HuH-7 (cell line): ENCODE data around the gene NPBWR2.

Source experiments
- DNase-seq: peaks from one replicate; pipeline ENCODE4 v3.0.0; 2011; ENCODE audit warnings: low spot score

The NPBWR2 gene

DNA sequence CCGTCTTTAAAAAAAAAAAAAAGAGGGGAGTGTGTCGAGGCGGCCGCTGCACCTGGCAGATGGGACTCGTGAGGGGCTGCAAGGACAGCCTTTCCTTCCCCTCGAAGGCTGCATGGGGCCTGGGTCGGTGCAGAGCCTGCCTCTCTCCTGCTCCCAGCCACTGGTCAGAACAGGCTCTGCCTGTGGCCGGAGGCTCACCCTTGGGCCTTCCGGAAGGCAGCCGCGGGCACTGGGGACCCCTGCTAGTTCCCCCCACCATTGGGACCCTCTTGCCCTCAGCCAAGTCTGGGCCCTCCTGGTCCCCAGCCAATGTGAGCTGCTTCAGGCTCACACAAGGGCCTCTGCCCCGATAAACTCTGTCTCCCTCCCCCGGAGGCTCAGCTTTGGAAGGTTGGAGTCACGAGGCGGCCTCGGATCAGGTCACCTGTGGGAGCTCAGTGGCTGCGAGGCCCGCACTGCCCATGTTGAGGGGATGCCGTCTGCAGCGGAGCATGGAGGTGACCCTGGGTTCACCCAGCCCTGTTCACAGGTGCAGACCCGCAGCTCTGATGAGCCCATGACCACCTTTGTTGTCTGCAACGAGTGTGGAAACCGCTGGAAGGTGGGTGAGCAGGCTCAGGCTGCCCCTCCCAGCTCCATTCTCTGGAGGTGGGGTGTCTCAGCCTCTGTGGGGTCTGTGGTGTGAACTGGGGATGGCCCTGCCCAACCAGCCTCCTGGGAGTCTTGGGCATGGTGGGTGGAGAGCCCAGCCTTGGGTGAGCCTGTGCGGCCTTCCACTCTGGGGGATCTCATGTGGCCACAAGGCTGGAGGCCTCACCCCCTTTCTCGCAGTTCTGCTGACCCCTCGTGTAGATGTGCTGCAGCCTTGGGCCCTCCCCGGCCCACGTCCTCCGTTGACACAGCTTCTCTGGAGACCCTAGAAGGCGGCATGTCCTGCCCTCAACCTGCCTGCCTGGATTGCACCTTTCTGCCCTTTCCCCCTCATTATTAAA lies 35.7 kb downstream of the NPBWR2 start:
- DNase-seq = no peak

DNA sequence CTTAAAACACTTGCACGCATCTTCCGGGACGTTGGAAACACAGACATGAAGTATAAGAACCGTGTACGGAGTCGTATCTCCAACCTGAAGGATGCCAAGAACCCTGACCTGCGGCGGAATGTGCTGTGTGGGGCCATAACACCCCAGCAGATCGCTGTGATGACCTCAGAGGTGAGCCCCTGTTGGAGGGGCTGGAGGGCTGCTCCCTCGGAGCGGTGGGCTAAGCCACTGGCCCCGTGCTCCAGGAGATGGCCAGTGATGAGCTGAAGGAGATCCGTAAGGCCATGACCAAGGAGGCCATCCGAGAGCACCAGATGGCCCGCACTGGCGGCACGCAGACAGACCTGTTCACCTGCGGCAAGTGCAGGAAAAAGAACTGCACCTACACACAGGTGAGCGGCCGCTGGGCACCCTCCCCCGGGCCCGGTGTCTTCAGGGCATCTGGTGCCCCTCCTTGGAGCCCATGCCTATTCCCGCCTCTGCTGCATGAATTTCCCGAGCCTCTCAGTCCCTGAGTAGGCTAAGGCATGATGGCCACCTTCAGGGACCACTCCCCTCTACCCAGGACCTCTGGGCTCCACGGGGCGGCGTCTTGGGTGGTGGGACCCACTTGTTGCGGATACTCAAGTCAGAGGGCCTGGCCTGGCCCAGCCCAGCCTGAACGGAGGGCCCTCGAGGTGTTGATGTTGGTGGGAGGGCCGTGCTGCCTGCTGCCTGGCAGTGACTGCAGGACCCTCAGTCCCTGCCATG lies 36.9 kb downstream of the NPBWR2 start:
- DNase-seq = no peak

DNA sequence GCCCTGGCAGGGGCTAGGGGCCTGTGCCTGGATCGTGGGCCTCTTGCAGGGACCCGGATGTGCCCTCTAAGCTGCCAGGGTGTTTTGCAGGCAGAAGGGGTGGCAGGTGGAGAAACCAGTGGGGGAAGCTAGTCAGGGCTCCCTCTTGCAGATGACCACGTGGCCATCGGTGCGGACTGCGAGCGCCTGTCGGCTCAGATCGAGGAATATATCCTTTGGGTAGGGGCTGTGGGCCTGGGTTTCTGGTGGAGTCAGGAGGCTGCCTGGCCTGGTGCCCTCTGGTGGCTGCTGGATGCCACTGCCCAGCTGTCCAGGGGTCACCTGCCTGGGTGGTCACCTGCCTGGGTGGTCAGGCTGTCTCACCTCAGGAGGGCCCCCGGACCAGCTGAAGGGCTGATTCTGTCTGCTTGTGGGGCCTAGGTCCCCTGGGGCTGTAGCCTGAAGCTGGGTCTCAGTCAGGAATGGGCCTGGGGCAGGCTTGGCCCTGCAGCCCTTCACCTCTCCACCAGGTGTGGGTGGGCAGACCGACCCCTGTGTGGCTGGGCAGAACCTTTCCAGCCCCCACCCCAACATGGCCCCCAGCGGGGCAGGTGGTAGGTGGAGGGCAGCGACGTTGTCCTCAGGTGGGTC lies 37.6 kb downstream of the NPBWR2 start:
- DNase-seq = peak; percentile 97

DNA sequence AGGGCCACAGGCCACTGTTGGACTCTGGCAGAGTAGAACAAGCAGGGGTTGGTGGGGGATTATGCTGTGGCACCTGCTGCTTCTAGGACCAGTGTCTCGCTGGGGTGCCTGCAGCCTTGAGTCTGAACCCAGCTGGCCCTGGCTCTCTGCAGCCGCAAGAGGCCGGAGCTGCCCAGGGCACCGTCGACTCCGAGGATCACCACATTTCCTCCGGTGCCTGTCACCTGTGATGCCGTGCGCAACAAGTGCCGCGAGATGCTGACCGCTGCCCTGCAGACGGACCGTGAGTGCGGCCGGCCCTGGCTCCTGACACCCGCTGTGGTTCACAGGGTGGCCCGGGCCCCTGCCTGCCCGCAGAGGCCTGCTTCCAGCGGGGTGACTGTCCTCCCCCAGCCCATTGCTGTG lies 38.2 kb downstream of the NPBWR2 start:
- DNase-seq = no peak

DNA sequence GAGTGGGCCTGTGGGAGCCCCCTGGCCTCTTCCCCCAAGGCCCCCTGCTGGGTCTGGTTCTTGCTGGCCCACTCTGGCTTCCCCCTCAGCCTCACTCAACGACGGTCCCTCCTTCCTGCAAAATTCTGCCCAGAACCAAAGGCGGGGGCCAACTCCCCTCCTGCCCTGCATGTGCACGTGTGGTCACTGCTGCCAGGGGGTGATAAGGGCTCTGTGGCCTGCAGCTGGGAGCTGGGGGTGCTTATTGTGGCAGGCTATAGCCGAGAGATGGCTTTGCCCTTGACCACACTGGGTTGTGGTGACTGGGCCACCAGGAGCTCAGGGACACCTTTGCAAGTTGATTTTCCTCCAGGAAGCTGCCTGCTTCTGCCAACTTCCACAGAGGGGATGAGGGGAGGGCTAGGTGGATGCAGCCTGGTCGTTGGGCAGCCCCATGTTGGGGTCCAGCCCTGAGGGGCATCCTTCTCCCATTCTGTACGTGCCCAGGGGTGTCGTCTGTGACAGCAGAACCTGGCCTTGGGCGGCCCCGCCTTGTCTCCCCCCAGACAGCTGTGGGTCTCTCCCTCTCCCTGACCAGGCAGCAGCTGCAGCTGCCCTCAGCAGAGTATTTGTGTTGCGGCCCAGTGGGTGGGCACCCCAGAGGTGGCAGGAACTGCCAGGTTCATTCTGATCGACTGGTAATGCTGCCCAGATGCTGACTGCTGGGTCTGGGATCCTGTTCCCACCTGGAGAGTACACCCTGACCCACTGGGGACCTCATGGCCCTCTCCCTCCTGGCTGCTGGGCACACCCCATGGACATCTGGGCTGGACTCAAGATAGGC lies 38.8 kb downstream of the NPBWR2 start:
- no peak for DNase-seq

DNA sequence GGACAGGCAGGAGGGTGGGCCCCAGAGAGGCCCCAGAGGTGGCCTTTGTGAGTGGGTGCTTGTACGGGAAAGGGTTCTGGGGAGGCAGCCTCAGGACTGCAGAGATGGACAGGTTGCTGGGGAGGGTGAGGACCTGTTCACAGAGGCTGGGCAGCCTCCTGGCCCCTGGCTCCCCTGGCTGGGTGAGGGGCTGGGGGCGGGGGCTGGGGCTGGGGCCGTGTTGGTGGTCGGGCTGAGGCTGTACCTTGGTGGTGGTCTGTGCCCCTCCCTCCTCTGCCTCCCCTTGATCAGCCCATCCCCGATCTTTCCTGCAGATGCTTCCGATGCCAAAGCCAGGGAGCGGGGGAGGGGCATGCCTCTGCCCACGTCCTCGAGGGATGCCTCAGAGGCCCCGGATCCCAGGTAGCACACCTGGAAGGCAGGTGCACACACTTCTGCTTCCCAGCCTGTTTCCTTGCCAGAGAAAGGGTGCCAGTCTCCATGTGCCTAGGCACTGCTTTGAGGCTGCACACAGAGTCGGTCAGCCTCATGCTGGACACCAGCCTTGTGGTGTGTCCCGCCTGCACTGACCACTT lies 39.5 kb downstream of the NPBWR2 start:
- no peak for DNase-seq

DNA sequence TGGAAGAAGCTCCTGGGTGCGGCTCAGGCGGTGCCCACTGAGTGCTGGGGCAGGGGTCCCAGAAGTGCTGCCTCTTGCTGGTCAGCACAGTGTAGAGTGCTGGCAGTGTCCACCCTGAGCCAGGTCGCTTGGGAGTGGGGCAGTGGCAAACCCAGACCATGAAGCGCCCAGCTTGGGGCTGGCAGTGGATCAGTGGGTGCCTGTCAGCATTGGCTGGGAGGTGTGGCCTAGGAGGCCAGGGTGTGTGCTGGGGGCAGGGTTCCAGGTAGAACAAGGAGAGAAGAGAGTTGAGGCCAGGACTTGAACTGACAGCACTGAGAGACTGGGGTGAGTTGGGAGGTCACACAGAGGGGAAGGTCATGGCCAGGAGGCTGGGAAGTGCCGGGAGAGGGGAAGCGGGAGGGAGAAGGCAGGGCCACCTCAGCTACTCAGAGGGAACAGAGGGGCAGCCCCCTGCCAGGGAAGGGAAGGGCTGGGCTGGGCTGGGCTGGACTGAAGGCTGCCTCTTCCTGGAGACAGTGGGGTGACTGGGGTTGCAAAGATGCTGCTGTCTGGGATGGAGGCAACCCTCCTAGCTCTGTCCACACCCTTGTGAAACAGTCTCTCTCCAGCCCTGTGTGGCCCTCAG lies 40.2 kb downstream of the NPBWR2 start:
- no peak for DNase-seq

DNA sequence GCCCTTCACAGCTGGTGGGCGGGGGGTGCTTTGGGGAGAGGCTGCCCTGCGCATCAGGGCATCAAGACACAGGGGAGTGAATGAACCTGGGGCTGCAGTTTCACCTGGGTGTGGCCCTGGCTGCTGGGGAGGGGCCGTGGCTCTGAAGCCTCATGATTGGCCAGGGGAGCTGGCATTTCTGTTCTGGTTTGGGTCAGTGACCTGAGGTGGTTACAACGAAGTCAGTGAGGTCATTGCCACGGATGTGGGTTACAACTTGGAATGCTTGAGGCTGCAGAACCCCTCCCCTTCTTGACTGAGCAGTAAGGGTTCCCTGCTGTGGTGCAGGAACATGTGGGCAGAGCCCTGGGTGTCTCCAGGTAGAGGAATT lies 41.4 kb downstream of the NPBWR2 start:
- no peak for DNase-seq

DNA sequence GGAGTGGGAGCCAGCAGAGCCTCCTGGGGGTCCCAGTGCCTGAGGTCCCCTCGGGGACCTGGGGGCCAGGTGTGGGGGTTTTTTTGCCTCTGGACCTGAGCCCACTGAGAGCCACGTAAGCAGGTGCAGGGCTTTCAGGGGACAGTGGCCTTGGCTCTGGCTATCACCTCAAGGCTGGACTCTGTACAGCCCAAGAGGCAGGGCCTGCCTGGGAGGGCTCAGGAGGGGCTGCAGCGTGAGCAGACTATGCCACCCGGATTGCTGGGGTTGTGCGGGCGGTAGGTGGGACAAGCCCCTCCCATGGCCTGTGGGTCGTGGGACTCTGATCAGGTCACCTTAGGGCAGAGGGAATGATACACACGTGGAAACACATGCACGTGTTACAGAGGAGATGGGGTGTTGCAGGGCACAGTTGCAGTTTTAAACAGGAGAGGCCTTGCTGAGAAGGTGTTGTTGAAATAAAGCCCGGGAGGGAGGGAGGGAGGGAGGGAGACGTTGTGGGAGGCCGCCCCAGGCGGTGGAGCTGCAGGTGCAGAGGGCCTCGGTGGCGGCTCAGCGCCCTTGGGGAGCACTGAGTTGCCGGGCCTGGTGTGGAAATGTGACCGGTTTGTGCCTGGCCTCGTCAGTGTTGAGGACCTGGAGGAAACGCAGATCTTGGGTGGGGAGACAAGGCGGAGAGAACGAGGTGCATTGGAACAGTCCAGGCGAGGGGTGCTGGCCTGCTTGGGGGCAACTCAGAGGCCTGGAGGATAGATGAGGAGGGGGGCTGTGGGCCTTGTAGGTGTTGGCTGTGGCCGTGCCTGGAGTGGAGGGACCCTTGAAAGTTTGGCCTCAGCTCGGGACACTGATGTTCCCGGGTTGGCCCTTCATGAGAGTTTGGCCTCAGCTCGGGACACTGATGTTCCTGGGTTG lies 42.0 kb downstream of the NPBWR2 start:
- no peak for DNase-seq

DNA sequence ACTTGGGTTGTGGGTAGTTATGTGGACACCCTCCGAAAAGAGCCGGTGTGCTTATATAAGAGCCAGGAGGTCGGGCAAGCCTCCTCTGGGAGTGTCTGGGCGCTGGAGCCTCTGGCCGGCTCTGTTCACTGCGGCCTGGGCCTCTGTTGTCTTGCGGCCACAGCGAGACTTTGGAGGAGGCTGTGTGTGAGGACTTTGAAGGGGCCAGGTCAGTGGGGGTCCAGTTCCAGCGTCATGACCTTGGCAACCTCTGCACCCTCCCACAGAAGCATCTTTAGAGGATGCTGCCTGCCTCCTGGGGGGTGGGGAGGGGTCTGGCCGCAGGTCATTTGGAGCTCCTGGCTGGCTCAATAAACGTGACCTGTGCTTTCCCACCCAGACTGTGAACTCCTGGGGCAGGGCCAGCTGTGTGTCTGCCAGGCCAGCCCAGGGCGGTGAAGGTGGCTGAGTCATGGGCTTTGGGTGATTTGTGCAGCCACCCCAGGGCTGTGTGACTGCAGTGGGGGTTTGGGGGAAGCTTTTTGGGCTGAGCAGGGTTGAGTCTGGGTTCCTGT lies 43.1 kb downstream of the NPBWR2 start:
- DNase-seq = no peak

DNA sequence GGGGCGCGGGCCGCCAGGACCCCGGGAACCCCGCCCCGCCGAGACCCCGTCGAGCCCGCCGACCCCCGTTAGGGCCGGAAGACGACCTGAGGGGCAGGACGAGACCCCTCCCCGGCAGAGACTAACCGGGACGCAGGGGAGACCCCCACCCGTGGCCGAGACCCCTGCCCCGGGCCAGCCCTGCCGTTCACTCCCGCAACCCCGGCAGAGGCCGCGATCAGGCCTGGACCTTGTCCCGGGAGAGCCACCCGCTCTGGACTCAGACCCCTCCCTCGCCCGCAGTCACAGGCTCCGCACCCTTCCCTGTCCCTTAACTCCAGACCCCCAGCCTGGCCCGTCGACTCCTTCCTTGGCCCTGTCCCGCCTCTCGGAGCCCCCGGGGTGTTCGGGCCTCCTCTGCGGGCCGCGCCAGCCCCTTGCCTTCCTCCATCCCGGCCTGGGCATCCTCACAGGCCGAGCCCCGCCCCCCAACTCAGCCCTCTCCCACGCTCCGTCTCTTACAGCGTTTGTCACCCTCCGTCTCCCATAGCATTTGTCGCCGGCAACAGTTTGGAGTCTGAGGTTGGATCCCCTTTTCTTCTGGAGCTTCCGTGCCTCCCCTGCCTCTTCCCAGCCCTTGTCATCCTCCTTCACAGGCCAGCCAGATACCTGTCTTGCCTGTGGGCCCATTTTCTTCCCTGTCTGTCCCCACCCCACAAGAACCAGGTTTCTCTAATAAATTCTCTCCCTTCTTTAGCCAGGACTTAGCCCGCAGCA lies 43.8 kb downstream of the NPBWR2 start:
- DNase-seq = peak; percentile 60

DNA sequence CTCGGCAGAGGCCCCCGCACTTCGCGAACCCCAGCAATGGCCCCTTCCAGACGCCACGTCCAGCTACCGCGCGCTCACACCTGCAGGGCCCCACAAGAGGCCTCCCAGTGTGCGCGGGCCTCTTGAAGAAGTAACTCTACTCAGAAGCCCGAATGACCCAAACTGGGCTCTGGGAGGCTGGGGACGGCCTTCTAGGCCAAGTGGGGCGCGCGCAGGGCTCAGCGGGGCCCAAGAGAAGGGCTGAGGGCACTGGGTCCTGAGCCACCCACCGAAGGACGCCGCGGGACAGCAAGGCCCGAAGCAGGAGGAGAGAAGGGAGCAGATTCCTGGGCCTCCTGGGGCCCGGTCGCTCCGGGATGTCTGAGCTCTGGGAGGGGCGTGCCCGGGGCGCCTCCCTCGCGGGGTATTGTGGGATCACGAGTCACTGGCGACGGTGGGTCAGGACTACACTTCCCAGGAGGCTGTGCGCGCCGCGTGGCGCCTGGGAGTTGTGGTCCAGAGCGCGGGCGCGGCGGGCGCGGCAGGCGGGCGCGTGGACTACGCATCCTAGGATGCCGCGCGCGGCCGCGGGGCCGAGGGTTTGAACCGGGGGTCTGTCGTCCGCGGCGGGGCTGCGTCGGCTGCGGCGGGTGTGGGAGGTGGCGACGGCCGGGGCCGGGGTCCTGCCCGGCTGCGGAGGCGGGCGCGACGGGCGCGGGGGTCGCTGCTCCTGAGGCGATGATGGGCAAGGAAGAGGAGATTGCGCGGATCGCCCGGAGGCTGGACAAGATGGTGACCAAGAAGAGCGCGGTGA lies 44.6 kb downstream of the NPBWR2 start, which contains the start of gene TCEA2:
TCEA2 (plus strand) TSS at position 603 of the 793 bp plus-strand sequence; CDS start at position 718, 115 bp downstream.
- DNase-seq = peak; percentile 99

DNA sequence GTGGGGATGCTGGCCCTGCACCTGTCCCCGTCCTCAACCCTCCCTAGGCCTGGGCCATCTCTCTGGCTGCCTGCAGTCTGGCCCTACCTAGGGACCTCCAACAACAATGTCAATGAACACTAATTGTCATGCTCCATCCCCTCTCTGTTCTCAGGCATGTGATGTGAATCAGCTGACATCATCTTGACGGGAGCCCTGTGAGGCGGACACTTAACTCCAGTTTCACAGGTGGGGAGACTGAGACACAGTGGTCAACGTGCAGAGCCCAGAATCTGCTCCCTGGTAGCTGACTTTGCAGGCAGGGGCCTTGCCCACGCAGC lies 45.1 kb downstream of the NPBWR2 start:
- DNase-seq = no peak

DNA sequence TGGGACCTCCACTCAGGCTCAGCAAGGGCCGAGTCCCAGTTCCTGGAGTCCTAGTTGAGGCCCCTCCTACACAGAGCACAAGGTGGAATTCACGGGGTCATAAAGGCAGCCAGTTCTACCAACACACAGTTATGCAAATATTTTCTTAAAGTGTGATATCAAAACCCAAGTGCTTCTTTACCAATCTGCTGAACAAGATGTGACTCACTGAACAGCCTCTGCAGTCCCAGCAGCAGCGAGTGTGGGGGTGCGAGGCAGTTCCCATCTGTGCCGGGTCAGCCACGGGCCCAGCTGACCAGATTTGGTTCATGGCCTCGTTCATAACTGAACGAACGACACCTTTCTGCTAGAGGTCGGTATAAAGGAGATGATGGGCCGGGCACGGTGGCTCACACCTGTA lies 48.8 kb downstream of the NPBWR2 start:
- DNase-seq = no peak

DNA sequence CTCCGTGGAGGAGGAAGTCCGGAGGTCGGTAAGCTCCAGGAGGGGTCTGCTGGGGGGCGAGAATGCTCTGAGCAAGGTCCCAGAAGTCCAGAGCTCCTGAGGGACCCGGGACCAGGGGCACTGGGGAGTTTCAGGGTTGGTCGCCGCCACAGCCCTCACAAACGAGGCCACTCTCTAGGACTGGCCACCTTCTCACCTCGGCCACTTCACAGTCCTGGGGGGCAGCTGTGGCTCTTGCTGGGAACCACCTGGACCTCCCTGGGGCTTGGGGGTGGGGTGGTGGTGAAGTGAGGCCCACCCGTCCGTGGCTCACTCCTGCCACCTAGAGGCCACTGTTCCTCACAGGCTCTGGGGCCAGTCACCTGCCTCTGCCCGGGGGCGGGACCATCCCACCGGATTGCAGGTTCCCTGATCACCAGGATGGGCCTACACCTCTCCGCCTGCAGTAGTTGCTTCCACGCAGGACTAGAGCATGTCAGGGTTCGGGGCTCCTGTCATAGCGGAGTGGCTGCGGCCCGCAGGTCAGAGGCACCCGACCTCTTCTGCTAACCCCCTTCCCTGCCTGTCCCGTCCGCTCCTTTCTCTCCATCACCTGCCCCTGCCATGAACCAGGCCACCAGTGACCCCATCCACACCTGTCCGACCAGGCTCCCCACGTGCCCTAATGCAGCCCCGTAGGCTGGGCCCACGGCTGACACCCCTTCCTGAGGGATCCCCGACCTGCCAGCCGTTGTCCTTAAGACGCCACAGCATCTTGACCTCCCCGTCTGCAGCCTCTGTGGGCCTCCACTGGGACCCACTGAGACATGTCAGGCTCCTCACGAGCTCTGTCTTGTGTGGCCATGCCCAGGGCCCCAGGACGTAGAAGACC lies 49.5 kb downstream of the NPBWR2 start:
- DNase-seq = peak; percentile 99

DNA sequence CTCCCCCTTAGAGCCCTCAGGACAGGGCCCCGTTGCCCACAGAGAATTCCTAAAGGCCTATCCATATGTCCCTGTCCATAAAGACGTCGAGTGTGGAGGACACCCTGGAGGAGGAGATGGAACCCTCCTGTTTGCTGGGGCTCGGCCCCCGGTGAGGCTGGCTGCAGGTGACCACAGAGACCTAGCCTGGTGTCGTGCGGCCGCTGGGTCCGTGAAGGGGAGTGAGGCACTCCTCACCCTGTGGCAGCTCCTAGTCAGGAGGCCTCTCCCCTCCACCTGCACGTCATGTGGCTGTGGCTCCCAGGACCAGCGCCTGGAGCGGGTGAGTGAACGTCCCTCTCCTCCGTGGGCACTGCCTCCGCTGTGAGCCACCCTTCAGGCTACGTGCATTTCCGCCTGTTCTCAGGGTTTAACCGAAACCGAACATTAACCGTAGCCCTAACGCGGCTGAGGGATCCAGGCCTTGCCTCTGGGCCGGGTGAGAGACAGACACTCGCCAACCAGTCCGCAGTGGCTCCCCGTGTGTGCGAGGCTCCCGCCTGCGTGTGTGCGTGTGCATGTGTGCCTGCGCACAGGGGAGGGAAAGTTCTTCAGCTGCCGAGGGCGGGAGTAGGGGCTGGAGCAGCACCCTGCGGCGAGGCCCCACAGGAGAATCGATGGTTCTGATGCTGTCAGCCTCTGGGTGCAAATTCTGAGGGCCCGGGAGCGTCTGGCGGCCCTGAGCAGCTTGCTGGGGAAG lies 50.3 kb downstream of the NPBWR2 start:
- DNase-seq = no peak

DNA sequence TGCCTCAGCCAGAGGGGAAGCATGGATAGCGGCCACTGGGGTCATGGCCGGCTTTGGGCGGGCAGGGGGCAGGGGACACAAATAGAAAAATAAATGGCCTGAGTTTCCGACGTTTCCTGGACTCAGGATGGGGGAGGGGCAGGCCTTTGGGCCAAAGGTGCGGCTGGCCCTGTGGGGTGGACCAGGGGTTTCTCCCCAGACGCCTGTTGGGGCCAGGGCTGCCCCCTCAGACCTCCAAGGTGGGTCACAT lies 50.8 kb downstream of the NPBWR2 start:
- DNase-seq = no peak
